Measurements from ENCODE around the gene VAT1L. TPM values are rescaled to one million over a fixed set of nuclear protein-coding genes. Genes with fewer than 3 reads are reported as not detected.
A peak's percentile ranks its signal among the peaks of the same experiment; 100 is the strongest.
"Not testable (repeated sequence)": the region's sequence is repeated elsewhere in the genome, so short reads cannot be mapped to it uniquely, and the experiment has no call there.

Gene VAT1L
- total RNA-seq, 1 experiment from 2014 or later, result 6.1 TPM

DNA sequence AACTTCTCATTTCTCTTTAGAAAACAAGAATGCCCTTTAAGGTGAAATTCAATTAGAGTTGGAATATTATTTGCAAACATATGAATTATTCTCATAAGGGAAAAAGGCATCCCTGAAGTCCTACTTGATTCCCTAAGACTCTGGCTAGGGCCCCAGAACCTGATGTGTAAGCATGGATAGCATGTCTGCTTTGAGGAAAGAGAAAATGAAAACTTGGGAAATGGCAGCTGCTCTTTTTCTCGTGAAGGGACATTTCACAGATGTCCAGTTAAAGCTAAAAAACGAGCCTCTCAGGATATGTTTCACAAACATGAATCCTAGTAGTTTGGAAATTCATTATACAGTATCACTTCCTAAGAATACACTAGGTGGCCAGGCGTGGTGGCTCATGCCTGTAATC is 121.7 kb downstream of the VAT1L start:
- no peak for DNase-seq (ENCODE audit: low spot score)

DNA sequence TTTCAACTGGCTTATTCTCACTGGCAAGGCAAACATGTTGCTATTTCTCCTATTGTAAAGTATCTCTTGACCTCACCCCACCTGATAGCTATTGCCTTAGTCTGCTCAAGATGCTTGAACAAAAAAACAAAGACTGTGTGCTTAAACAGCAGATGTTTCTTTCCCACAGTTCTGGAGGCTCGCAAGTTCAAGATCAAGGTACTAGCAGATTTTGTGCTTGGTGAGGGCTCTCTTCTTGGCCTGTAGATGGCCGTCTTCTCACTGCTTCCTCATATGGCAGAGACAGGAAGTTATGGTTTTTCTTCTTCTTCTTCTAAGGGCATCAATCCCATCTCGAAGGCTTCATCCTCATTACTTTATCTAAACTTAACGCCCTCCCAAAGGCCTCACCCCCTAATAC is 124.3 kb downstream of the VAT1L start:
- DNase-seq (ENCODE audit: low spot score), result no peak

DNA sequence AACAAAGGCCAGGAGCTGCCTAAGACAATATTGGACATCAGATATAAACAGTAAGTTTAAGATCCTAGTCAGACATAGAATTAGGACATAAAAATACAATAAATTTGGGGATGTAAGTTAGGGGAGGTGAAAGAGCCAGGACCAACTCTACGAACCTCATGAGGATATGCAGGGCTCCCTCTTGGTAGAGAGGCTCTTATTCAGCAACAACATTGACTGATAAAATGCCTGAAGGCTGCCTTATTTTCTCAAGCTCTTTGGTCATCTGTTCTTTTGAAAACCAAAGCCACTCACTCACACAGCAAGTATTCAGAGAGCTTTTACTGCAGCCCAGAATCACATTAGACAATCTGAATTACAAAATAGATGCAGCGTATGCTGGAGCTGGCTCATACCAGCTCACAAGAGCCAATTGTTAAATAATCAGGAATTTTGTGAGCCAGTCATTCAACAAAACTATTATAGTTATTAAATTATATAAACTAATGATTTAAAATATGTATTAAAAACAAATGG is 125.4 kb downstream of the VAT1L start:
- DNase-seq (ENCODE audit: low spot score), result no peak

DNA sequence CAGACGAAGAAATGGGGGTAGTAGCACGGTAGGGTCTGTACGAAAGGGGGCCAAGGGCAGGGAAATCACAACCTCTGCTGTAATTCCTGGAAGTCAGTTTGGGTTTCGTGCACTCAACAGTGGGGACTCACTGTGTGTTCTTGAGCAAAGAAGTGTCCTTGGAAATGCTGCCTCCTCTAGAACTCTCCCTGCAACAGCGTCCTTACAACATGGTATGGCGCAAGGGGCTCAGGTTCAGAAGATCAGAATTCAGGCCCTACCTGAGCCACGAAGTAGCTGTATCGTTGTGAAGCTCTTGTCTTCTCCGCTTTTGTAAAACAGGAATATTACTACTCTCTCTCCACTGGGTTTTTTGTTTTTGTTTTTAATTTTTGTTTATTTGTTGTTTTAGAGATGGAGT is 127.7 kb downstream of the VAT1L start:
- DNase-seq (ENCODE audit: low spot score), result no peak

DNA sequence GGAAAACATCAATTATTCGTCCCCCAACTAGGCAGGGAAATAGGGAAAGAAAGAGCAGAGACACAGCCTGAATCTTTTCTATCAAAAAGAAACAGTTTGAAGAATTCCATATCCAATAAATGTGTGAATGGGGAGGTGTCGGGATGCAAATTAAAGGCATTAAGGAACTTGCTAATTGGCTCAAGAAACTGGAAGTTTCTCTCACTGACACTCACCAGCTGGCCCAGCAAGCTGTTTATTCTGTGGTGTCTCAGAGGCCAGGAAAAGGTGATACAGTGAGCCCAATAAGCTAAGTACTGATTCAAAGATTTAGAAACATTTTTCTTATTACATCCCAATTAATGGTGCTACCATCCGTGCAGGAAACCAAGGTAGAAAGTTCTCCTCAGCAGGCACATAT is 129.6 kb downstream of the VAT1L start:
- no peak for DNase-seq (ENCODE audit: low spot score)

DNA sequence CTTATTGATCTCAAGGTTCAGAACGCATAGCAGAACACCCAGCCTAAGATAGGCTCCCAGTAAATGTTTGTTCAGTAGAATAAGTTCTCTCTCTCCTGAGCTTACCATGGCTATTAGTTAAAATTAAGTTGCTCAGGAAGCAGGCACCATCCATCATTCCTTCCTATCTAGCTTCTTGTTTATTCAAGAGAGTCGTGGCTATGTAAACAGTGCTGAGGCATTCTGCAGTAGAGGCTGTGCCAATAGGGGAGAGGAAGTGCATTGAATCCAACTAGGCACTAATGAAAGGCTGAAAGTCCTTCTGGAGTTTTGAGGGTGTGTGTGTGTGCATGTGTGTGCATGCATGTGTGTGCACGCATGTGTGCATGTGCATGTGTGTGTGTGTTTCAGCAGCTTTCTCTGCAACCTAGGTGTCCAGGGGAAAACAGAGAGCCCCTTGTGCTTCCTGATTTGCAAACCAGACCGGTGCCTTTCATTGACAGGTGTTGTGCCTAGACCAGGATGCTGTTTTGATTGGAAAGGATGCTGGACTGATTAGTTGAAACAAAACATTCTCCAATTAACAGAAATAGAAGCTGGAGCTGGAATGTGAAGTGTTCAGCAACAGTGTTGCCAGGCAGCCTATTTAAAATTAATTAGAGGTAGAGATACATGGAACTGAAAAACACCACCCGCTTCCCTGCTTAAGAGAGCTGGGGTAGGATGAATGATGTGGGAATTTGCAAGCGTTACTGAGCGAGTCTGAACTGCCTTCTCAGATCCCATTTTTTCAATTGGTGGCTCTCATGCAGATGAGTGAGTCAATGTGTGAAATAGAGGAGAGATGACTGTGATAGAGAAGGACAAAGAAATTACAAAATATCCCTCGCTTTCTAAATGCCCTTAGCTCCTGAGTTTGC is 130.7 kb downstream of the VAT1L start:
- DNase-seq (ENCODE audit: low spot score), result peak; percentile 68

DNA sequence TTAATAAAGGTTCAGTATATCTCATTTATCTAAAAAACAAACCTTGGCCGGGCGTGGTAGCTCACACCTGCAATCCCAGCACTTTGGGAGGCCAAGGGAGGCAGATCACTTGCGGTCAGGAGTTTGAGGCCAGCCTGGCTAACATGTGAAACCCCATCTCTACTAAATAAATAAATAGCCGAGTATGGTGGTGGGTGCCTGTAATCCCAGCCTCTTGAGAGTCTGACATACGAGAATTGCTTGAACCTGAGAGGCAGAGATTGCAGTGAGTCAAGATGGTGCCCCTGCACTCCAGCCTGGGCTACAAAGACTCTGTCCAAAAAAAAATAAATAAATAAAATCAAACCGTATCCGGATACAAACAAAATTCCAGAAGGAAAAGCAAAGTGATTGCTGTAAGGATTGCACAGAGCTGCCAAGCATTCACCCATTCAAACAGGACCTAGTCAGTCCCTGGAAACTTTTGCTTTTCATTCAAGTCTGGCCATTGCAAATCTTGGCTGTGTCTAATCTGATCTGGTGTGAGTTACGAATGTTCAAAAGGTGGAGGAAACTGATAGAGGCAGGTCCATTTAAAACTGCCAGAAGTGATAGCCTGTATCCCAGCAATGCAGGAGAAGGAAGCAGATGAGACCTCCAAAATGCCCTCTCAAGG is 131.5 kb downstream of the VAT1L start:
- DNase-seq (ENCODE audit: low spot score), result peak; percentile 80

DNA sequence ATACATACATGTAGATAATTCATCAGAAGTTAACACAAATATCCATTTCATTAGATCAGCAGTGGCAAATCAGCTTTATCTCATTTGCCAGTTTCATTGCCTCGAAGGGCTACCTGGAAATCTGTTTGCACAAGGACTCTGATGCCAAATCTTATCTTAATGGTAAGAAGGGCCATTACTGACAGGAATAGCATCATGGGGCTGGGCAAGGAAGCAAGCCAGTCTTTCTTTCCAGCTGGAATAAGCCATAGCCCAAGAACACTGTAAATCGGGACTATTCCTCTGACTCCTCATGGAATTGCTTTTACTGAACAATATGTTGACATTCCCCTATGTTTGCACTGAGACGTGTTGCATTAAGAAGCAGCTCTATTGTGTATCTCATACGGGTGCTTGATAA is 132.6 kb downstream of the VAT1L start:
- no peak for DNase-seq (ENCODE audit: low spot score)

DNA sequence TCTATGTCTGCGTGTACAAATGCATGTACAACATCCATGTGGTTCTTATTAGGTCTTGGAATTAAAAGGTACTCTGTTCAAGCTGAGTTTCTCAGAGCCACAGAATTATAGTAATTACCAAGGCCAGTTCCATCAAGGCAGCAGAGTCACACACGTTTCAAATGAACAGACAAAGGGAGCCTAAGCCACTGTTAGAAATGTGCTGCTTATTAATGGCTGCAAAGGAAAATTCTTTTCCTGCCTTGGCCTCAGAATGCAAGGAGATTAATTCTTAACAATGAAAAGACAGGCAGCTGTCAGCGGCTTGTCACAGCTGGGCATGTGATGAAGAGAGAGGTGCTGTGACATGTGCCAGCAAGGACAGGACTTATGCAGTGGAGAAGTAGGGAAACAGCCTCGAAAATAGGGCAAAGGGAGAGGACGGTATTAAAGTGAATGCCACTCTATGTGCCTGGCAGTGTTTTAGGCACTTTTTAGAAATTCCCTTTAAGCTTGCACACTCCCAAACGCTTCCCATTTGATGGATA is 133.9 kb downstream of the VAT1L start:
- no peak for DNase-seq (ENCODE audit: low spot score)

DNA sequence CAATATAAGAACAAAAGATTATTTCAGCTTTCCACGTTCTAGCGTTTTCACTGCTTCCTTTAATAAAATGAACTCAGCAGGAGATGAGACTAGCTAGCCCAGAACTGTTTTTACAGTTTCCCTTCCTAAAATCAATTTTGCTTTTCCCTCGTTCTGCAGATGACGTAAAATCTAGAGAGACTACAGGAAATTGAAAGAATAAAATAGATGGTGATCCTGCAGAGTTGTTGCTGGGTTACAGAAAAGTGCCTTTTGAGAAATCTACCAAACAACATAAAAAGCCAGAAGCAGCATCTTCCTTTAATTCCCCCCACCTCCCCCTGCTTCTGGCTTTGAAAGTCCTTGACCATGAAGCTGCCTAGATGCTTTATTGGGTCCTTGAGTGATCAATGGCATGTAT is 137.2 kb downstream of the VAT1L start:
- no peak for DNase-seq (ENCODE audit: low spot score)

DNA sequence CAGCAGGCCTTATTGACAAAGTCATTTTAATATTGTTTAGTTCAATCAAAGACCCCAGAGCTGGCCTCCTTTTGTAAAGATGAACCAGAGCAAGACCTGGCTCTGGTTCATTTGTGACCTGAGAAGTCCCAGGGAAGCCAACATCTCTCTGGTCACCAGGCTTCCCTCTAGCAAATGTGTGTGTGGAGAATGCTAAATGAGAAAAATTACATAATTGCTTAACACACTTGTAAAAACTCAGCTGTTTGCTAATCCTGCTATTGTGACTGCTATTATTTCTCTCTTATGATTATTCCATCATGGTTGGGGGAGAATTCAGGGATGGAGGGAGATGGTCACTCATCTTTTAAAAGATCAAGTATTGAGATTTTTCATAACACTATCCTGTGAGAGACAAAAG is 139.7 kb downstream of the VAT1L start:
- DNase-seq (ENCODE audit: low spot score), result no peak

DNA sequence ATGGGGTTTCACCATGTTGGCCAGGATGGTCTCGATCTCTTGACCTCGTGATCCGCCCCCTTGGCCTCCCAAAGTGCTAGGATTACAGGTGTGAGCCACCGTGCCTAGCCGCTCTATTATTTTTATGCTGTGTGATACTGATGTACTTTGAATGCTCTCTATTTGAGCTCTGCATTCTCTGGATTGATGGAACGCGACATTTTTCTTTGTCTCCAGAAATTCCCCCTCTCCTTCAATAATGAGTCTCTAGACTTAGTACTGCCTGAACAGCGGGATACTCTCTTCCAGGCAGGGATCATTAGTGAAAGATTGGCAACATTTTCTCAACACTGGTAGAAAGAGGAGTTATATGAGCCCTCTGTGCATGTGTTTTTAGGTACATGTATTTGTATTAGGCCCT is 140.6 kb downstream of the VAT1L start:
- DNase-seq (ENCODE audit: low spot score), result no peak

DNA sequence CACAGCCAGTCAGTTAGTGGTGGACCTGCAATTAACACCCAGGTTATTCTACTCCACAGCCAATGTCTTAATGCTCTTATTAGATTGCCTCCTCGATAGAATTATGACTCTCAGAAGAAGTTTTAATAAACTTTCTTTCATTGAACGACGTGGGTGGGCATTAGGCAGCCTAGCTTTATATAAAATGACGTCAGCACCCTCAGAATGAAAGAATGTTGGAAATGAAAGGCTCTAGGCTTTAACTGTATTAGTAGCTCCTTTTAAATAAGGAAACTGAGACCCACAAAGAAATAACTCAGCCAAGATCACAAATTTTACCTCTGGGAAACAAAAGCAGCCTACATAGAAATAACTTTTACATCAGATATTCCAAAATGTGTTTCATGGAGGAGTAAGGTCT is 142.7 kb downstream of the VAT1L start:
- DNase-seq (ENCODE audit: low spot score), result no peak

DNA sequence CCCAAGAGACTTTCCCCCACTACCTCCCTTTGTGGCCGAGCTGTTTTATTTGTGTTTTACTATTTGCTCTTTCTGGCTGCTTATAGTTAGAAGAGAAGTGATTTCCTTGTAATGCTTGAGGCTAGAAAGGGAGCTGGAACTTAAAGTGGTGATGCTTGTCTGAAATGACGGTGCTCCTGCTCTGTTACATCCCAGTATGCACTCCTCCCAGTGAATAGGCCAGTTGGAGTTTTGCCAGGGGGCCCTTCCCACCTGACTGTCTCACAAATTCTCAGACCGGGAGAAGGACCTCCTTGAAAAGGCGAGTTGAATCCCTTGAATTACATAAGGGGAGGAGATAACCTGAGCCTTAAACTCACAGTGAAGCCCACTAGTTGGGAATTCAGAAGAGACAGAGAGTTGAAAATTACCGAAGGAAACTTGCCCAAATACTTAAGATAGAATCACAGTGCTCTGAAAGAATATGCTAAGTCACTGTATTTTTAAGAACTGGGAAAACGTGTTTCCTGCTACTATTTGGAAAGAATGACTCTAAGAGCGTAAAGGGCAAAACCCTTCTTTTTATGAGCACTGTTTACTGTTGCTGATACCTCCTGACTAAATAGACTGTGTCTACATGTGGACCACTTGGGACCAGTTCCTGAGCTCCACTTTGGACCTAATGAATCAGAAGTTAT is 149.2 kb downstream of the VAT1L start:
- DNase-seq (ENCODE audit: low spot score), result no peak

DNA sequence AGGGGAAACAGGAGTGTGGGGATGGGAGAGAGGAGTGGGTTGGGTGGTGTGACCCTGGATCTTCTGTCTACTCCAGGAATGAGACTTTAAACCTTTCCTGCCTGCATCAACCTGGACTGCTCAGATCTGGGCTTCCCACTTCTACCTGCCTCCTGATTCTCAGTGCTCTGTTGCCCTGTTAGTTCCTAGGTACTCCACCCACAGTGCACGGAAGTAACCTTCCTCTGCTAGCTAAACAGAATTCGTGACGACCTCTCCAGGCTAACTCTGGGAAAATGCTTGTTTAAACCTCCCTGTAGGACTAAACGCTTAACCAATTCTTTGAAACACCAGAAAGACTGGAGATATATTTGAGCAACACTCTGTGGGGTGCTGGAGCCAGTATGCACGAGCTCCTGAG is 150.5 kb downstream of the VAT1L start:
- DNase-seq (ENCODE audit: low spot score), result no peak

DNA sequence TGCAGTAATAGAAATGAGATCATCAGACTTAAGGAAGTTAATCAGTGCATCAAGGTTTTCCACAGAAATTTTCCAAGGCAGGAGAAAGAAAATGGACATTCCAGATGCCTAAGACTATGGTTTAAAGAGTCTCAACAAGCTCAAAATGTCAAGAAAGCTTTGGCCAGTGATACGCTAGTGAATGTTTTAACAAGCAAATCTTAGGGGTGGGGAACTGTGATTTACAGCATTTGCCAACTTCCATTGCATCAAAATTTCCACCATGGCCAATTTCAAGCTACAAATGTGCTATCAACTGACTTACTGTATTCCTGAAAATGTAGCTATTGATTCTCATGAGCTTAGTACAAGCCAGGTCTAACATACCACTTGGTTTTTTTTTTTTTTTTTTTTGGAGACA is 151.6 kb downstream of the VAT1L start:
- no peak for DNase-seq (ENCODE audit: low spot score)

DNA sequence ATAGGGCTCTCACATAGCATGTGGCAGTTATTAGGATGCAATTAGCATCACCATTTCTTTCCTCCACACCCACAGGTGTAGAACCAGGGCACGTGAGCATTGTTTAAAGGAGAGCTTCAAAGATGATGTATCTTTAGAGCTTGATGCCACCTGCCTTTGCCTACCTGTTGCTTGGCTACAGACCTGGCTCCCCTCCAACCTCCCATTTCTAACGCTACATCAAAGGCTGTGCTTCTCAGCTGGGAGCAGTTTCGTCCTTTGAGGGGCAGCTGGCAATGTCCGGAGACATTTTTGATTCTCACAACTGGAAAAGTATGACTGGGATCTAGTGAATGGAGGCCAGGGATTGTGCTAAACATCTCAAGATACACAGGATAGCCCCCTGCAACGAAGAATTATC is 155.4 kb downstream of the VAT1L start:
- no peak for DNase-seq (ENCODE audit: low spot score)

DNA sequence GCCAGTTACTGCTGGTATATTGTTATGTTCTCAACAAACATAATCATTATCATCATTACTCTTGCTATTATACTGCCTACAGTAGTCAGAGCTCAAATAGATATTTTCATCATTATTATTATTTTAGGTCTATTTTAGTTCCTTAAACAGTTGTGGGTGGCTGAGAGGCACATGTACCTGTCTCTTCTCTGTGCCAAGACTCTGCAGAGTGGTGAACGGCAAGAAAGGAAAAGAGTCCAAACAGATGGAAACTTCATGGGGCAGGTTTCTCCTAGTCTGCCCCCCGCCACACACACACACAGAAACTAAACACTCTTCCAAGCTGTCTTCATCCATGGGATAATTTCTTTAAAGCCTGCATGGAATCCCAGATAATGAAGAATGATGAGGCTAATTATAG is 156.3 kb downstream of the VAT1L start:
- no peak for DNase-seq (ENCODE audit: low spot score)

DNA sequence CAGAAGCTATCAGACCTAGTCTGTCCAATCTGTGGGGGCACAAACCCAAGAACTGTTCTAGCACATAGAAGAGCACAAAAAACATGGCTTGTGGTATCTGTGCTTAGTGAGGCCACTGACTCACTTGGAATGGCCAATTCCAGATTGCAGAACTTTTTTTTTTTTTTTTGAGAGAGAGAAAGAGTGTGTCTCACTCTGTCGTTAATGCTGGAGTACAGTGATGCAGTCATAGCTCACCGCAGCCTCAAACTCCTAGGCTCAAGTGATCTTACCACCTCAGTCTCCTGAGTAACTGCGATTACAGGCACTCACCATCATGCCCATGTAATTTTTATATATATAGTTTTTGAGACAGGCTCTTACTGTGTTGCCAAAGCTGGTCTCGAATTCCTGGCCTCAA is 156.8 kb downstream of the VAT1L start:
- no peak for DNase-seq (ENCODE audit: low spot score)

DNA sequence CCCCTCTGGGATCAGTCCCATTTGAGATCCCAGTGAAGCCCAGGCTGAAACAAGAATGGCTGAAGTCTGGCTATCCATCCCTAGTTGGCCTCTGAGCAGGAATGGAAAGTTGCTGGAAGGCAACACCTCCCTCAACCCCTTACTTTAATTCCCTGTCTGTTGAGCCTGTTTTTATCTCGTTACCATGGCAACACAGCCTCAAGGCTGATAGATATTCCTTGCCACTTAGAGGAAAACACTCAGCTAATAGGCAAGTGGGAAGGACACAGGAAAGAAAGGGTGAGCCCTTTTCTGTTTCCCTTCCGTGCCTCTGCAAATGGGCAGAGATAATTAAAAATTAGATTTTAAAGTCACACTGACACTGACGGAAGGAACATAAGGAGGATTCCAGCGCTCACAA is 158.5 kb downstream of the VAT1L start:
- DNase-seq (ENCODE audit: low spot score), result no peak

DNA sequence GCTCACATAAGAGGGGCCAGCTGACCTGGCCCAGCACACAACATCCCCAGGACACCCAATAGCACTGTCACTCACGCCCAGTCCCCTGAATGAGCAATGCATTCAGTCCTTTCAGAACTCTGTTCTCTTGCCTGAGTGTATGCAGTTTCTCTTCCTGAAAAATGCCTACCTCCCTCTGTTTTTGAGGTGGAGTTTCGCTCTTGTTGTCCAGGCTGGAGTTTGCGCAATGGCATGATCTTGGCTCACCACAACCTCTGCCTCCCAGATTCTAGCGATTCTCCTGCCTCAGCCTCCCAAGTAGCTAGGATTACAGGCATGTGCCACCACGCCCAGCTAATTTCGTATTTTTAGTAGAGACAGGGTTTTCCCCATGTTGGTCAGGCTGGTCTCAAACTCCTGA is 159.2 kb downstream of the VAT1L start:
- not testable (repeated sequence) for DNase-seq (ENCODE audit: low spot score)

DNA sequence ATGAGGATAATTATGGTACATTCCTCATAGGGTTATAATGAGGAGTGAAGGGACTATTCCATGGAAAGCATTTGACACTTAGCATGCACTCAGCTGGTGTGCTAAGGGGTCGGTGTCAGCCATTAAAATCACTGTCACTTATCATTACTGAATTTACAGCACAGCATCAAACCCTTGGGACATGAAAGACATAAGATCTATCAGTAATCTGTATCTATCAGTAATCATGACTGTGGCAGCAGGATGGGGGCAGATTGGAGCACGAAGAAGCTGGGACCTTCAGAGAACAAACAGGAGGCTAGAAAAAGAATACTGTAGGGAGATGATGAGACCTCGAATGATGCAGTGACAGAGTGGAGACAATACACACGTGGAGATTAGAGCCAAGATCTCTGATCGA is 160.5 kb downstream of the VAT1L start:
- DNase-seq (ENCODE audit: low spot score), result no peak
